ENCODE data around the gene DDX6.
"Not testable (repeated sequence)": the region's sequence is repeated elsewhere in the genome, so short reads cannot be mapped to it uniquely, and the experiment has no call there.

The DDX6 gene

GRCh38 chr11:118714816-118715215 is 76.1 kb downstream of the DDX6 start:
- H3K4me3 ChIP-seq (IDR thresholded peaks at IDR 0.05; ENCODE audit: insufficient read depth, low read depth, low read length) = no peak overlapping the region
- no peak for TF ChIP-seq CTCF (conservative IDR thresholded peaks at IDR 0.05; ENCODE audit: low read depth, low read length)
- peak overlapping the region; percentile 18; the same call in 1 of the 2 replicates for H2AFZ ChIP-seq (ENCODE audit: low read depth)
- H3K27me3 ChIP-seq (ENCODE audit: insufficient read depth, low read depth) = no peaks in the 10 kb centered on the region
- H3K79me2 ChIP-seq (ENCODE audit: insufficient read depth, low read depth) = no peaks in the 10 kb centered on the region
- no peaks in the 10 kb centered on the region for H4K20me1 ChIP-seq (ENCODE audit: insufficient read depth)
- H3K9ac ChIP-seq = no peak overlapping the region
- H3K36me3 ChIP-seq (ENCODE audit: insufficient read depth) = no peaks in the 10 kb centered on the region
- H3K27ac ChIP-seq = no peak overlapping the region; the same call in 1 of the 2 replicates
- peaks cover 9% of the 10 kb centered on the region for H3K4me1 ChIP-seq (ENCODE audit: low read depth, poor library complexity, severe bottlenecking)
- no peak overlapping the region for H3K4me2 ChIP-seq

- not testable (repeated sequence) for H3K9ac ChIP-seq; H3K36me3 ChIP-seq (ENCODE audit: insufficient read depth); H2AFZ ChIP-seq (ENCODE audit: low read depth); H3K4me2 ChIP-seq; H3K27ac ChIP-seq; H4K20me1 ChIP-seq (ENCODE audit: insufficient read depth); H3K4me1 ChIP-seq (ENCODE audit: low read depth, poor library complexity, severe bottlenecking); H3K79me2 ChIP-seq (ENCODE audit: insufficient read depth, low read depth); H3K4me3 ChIP-seq (IDR thresholded peaks at IDR 0.05; ENCODE audit: insufficient read depth, low read depth, low read length); H3K27me3 ChIP-seq (ENCODE audit: insufficient read depth, low read depth)
Measured at GRCh38 chr11:118714416-118714815, 76.5 kb downstream of the DDX6 start.

GRCh38 chr11:118708296-118708695 is 82.7 kb downstream of the DDX6 start:
- Histone ChIP-seq H3K27me3 (ENCODE audit: insufficient read depth, low read depth) (no peaks in the 10 kb centered on the region), H3K36me3 (ENCODE audit: insufficient read depth) (no peaks in the 10 kb centered on the region), H3K27ac (no peak overlapping the region), H3K9ac (no peak overlapping the region), H2AFZ (ENCODE audit: low read depth) (no peak overlapping the region), H3K4me3 (IDR thresholded peaks at IDR 0.05; ENCODE audit: insufficient read depth, low read depth, low read length) (no peak overlapping the region), H3K4me1 (ENCODE audit: low read depth, poor library complexity, severe bottlenecking) (no peaks in the 10 kb centered on the region), H3K79me2 (ENCODE audit: insufficient read depth, low read depth) (no peaks in the 10 kb centered on the region), H3K4me2 (no peak overlapping the region), H4K20me1 (ENCODE audit: insufficient read depth) (no peaks in the 10 kb centered on the region)
- TF ChIP-seq CTCF (conservative IDR thresholded peaks at IDR 0.05; ENCODE audit: low read depth, low read length) = no peak

DNA sequence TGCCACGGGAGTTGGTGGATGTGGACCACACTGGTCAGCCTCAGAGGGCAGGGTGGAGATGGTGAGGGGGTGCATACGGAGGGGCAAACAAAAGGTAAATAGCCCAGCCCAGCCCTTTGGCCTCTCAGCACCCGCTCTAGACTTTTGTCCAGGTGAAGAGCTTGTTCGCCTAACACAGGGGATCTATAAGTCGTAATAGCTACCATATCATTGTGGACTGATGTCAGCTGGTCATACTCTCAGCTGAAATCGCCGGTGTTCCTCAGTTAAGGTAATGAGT is 84.5 kb downstream of the DDX6 start:
- H3K79me2 ChIP-seq (ENCODE audit: insufficient read depth, low read depth) = no peaks in the 10 kb centered on the region
- no peak overlapping the region for H3K4me2 ChIP-seq
- no peak for TF ChIP-seq CTCF (conservative IDR thresholded peaks at IDR 0.05; ENCODE audit: low read depth, low read length)
- H2AFZ ChIP-seq (ENCODE audit: low read depth) = no peak overlapping the region
- H3K4me3 ChIP-seq (IDR thresholded peaks at IDR 0.05; ENCODE audit: insufficient read depth, low read depth, low read length) = no peak overlapping the region
- no peaks in the 10 kb centered on the region for H3K27me3 ChIP-seq (ENCODE audit: insufficient read depth, low read depth)
- no peak overlapping the region for H3K27ac ChIP-seq
- no peaks in the 10 kb centered on the region for H4K20me1 ChIP-seq (ENCODE audit: insufficient read depth)
- H3K36me3 ChIP-seq (ENCODE audit: insufficient read depth) = no peaks in the 10 kb centered on the region
- H3K9ac ChIP-seq = no peak overlapping the region
- H3K4me1 ChIP-seq (ENCODE audit: low read depth, poor library complexity, severe bottlenecking) = no peaks in the 10 kb centered on the region

GRCh38 chr11:118705791-118706545 is 85.0 kb downstream of the DDX6 start:
- Histone ChIP-seq H3K36me3 (ENCODE audit: insufficient read depth) (no peaks in the 10 kb centered on the region), H2AFZ (ENCODE audit: low read depth) (no peak overlapping the region), H3K27ac (no peak overlapping the region), H3K4me1 (ENCODE audit: low read depth, poor library complexity, severe bottlenecking) (no peaks in the 10 kb centered on the region), H4K20me1 (ENCODE audit: insufficient read depth) (no peaks in the 10 kb centered on the region), H3K9ac (no peak overlapping the region), H3K4me2 (no peak overlapping the region), H3K27me3 (ENCODE audit: insufficient read depth, low read depth) (no peaks in the 10 kb centered on the region), H3K79me2 (ENCODE audit: insufficient read depth, low read depth) (no peaks in the 10 kb centered on the region), H3K4me3 (IDR thresholded peaks at IDR 0.05; ENCODE audit: insufficient read depth, low read depth, low read length) (no peak overlapping the region)
- no peak for TF ChIP-seq CTCF (conservative IDR thresholded peaks at IDR 0.05; ENCODE audit: low read depth, low read length)
